ENCODE results near the gene ASB1. TPM values are rescaled to one million over a fixed set of nuclear protein-coding genes. Genes with fewer than 3 reads are reported as not detected.

ASB1 gene
- total and polyA plus RNA-seq, 9 of the 15 experiments (the other 6 are each of a cell fraction or from before 2014, with no cell fraction given), result 6.3 to 37.7 (median 23.9) TPM

GRCh38 chr2:238431456-238431855 is 4.7 kb downstream of the ASB1 start (continued):
- TF ChIP-seq, protein P1, sequence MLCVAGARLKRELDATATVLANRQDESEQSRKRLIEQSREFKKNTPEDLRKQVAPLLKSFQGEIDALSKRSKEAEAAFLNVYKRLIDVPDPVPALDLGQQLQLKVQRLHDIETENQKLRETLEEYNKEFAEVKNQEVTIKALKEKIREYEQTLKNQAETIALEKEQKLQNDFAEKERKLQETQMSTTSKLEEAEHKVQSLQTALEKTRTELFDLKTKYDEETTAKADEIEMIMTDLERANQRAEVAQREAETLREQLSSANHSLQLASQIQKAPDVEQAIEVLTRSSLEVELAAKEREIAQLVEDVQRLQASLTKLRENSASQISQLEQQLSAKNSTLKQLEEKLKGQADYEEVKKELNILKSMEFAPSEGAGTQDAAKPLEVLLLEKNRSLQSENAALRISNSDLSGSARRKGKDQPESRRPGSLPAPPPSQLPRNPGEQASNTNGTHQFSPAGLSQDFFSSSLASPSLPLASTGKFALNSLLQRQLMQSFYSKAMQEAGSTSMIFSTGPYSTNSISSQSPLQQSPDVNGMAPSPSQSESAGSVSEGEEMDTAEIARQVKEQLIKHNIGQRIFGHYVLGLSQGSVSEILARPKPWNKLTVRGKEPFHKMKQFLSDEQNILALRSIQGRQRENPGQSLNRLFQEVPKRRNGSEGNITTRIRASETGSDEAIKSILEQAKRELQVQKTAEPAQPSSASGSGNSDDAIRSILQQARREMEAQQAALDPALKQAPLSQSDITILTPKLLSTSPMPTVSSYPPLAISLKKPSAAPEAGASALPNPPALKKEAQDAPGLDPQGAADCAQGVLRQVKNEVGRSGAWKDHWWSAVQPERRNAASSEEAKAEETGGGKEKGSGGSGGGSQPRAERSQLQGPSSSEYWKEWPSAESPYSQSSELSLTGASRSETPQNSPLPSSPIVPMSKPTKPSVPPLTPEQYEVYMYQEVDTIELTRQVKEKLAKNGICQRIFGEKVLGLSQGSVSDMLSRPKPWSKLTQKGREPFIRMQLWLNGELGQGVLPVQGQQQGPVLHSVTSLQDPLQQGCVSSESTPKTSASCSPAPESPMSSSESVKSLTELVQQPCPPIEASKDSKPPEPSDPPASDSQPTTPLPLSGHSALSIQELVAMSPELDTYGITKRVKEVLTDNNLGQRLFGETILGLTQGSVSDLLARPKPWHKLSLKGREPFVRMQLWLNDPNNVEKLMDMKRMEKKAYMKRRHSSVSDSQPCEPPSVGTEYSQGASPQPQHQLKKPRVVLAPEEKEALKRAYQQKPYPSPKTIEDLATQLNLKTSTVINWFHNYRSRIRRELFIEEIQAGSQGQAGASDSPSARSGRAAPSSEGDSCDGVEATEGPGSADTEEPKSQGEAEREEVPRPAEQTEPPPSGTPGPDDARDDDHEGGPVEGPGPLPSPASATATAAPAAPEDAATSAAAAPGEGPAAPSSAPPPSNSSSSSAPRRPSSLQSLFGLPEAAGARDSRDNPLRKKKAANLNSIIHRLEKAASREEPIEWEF (CRISPR knock-in tag; IDR thresholded peaks at IDR 0.05), result no peak
- no peak for TF ChIP-seq PCBP2 (IDR thresholded peaks at IDR 0.05; ENCODE audit: low read depth, low read length, poor library complexity, severe bottlenecking)
- TF ChIP-seq HMG20A (CRISPR knock-in tag; conservative IDR thresholded peaks at IDR 0.05), result no peak
- TF ChIP-seq MBD2 (IDR thresholded peaks at IDR 0.05; ENCODE audit: borderline replicate concordance, low read depth), result no peak
- TF ChIP-seq HIVEP1 (CRISPR knock-in tag; IDR thresholded peaks at IDR 0.05), result no peak
- TF ChIP-seq FOXP4 (CRISPR knock-in tag; IDR thresholded peaks at IDR 0.05; ENCODE audit: borderline replicate concordance), result no peak
- TF ChIP-seq CHD7 (IDR thresholded peaks at IDR 0.05; ENCODE audit: low read depth, low read length), result no peak
- TF ChIP-seq RBM39 (optimal IDR thresholded peaks at IDR 0.05; ENCODE audit: low read depth, low read length), result no peak
- TF ChIP-seq POLR2A (conservative IDR thresholded peaks at IDR 0.05), result no peak
- TF ChIP-seq SREBF2 (CRISPR knock-in tag; IDR thresholded peaks at IDR 0.05), result no peak
